Measurements from ENCODE around the gene SIGLEC12. TPM values are rescaled to one million over a fixed set of nuclear protein-coding genes. Genes with fewer than 3 reads are reported as not detected.

Gene SIGLEC12
- total and polyA plus RNA-seq, 9 of the 15 experiments (the other 6 are each of a cell fraction or from before 2014, with no cell fraction given) = 0.08 to 1.3 (median 0.54) TPM

DNA sequence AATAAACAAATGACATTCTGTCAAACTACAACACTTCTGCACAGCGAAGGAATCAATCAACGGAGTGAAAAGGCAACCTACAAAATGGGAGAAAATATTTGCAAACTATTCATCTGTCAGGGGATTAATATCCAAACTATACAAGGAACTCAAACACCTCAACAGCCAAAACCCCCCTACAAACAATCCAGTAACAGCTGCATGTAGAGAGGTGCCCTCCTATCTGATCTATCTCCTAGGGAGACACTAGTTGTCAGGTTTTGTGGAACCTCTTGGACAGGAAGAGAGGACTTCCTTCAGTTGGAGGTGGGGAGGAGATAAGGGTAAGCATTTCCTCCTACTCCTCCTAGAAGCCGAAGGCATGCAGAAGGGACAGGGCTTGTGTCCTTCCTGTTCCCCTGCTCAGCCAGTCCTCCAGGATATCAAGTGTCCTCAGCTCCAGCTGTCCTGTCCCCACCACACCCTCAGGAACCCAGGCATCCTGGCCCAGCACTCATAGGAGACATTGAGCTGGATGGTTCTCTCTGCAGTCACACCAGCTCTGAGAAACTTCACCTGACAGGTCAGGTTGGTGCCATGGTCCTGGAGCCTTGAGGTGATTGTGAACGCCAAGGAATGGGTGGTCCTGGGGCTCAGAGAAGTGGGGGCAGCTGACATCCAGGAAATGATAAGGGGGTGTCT is 33.6 kb downstream of the SIGLEC12 start:
- peaks cover 73% of the 10 kb centered on the region for H3K79me2 ChIP-seq (ENCODE audit: control insufficient read depth, insufficient read depth, low read length)
- H2AFZ ChIP-seq (ENCODE audit: low read depth, low read length) = no peak overlapping the region; the same call in 1 of the 2 replicates
- peak overlapping the region; percentile 92 for H3K4me2 ChIP-seq (ENCODE audit: insufficient read depth, low read length)
- ChIA-PET CTCF (ENCODE audit: low intra/inter-chr PET ratio) (no interaction called here), POLR2A (interaction anchor here (0.5 to 1.9 kb wide), 11 partner anchors 12 to 349 kb away, joined by 3 to 9 read pairs (median 3); no protein-coding TSS in a partner anchor)
- ATAC-seq = peak; percentile 86
- H3K9ac ChIP-seq (ENCODE audit: insufficient read depth in 1 of 2, low read depth in 2 of 2, low read length in 2 of 2) = peak overlapping the region; percentile 78 to 93
- H3K9me3 ChIP-seq (replicated peaks; ENCODE audit: control insufficient read depth, insufficient read depth, low read depth, low read length) = no peaks in the 10 kb centered on the region
- peak; percentile 67 to 94 (median 79) for DNase-seq (ENCODE audit: extremely low read depth in 1 of 4, low spot score in 3 of 4)
- no peaks in the 10 kb centered on the region for H4K20me1 ChIP-seq (replicated peaks; ENCODE audit: control insufficient read depth, insufficient read depth, low read length)
- no TSS peak for BruUV-seq (replicated peaks)
- no peaks in the 10 kb centered on the region for H3K9me1 ChIP-seq (ENCODE audit: control insufficient read depth, insufficient read depth, low read length)
- peak; percentile 98 for FAIRE-seq
- in situ Hi-C loops (cut with MboI) = no loop called here
- H3K36me3 ChIP-seq (ENCODE audit: control insufficient read depth, insufficient read depth, low read length) = peaks cover 9% of the 10 kb centered on the region; the same call in 2 of the 3 replicates
- peak overlapping the region; percentile 84 for H3K27ac ChIP-seq (ENCODE audit: extremely low read depth, low read depth, low read length)
- H3K4me3 ChIP-seq = peak overlapping the region; percentile 59
- 0% methylated on average over 4 of the region's 4 CpGs for WGBS (ENCODE audit: insufficient coverage, low coverage, missing lambda C conversion rate)
- intact Hi-C loops (cut with micrococcal nuclease) = loop anchor here (2.0 kb wide), 1 partner anchor 79 kb away; no protein-coding TSS in a partner anchor
- peaks cover 14 to 24% of the 10 kb centered on the region in 2 experiments for H3K4me1 ChIP-seq (replicated peaks in 1 of 2; ENCODE audit: control insufficient read depth in 2 of 2, insufficient read depth in 2 of 2, low read length in 2 of 2)
- no peaks in the 10 kb centered on the region for H3K27me3 ChIP-seq (ENCODE audit: control insufficient read depth in 2 of 2, insufficient read depth in 2 of 2, low read length in 2 of 2)
- TF ChIP-seq, protein P1, sequence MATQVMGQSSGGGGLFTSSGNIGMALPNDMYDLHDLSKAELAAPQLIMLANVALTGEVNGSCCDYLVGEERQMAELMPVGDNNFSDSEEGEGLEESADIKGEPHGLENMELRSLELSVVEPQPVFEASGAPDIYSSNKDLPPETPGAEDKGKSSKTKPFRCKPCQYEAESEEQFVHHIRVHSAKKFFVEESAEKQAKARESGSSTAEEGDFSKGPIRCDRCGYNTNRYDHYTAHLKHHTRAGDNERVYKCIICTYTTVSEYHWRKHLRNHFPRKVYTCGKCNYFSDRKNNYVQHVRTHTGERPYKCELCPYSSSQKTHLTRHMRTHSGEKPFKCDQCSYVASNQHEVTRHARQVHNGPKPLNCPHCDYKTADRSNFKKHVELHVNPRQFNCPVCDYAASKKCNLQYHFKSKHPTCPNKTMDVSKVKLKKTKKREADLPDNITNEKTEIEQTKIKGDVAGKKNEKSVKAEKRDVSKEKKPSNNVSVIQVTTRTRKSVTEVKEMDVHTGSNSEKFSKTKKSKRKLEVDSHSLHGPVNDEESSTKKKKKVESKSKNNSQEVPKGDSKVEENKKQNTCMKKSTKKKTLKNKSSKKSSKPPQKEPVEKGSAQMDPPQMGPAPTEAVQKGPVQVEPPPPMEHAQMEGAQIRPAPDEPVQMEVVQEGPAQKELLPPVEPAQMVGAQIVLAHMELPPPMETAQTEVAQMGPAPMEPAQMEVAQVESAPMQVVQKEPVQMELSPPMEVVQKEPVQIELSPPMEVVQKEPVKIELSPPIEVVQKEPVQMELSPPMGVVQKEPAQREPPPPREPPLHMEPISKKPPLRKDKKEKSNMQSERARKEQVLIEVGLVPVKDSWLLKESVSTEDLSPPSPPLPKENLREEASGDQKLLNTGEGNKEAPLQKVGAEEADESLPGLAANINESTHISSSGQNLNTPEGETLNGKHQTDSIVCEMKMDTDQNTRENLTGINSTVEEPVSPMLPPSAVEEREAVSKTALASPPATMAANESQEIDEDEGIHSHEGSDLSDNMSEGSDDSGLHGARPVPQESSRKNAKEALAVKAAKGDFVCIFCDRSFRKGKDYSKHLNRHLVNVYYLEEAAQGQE (IDR thresholded peaks at IDR 0.05; ENCODE audit: borderline replicate concordance) = no peak; the same call in none of the 2 replicates
- TF ChIP-seq, protein P1 (CRISPR knock-in tag; IDR thresholded peaks at IDR 0.05; ENCODE audit: low read depth) = peak; percentile 66
- TF ChIP-seq TCF3 (CRISPR knock-in tag; IDR thresholded peaks at IDR 0.05) = peak; percentile 68
- peak; percentile 92 for TF ChIP-seq POLR2B (IDR thresholded peaks at IDR 0.05; ENCODE audit: low read depth, partially characterized antibody)
- TF ChIP-seq, protein P2, sequence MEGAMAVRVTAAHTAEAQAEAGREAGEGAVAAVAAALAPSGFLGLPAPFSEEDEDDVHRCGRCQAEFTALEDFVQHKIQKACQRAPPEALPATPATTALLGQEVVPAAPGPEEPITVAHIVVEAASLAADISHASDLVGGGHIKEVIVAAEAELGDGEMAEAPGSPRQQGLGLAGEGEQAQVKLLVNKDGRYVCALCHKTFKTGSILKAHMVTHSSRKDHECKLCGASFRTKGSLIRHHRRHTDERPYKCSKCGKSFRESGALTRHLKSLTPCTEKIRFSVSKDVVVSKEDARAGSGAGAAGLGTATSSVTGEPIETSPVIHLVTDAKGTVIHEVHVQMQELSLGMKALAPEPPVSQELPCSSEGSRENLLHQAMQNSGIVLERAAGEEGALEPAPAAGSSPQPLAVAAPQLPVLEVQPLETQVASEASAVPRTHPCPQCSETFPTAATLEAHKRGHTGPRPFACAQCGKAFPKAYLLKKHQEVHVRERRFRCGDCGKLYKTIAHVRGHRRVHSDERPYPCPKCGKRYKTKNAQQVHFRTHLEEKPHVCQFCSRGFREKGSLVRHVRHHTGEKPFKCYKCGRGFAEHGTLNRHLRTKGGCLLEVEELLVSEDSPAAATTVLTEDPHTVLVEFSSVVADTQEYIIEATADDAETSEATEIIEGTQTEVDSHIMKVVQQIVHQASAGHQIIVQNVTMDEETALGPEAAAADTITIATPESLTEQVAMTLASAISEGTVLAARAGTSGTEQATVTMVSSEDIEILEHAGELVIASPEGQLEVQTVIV (CRISPR knock-in tag; IDR thresholded peaks at IDR 0.05; ENCODE audit: borderline replicate concordance) = no peak
- peak; percentile 71 for TF ChIP-seq EP400 (IDR thresholded peaks at IDR 0.05)
- no peak for TF ChIP-seq DMBX1 (CRISPR knock-in tag; IDR thresholded peaks at IDR 0.05; ENCODE audit: borderline replicate concordance)
- TF ChIP-seq ZC3H11A (IDR thresholded peaks at IDR 0.05; ENCODE audit: low read depth, low read length) = 0 out of 2 replicates have a peak, but pooled peaks have one; percentile 44
- no peak for TF ChIP-seq KDM2B (CRISPR knock-in tag; IDR thresholded peaks at IDR 0.05)
- peak; percentile 96 for TF ChIP-seq ZEB2 (IDR thresholded peaks at IDR 0.05)
- peak; percentile 58; the same call in 1 of the 2 replicates for TF ChIP-seq JUND (IDR thresholded peaks at IDR 0.05; ENCODE audit: borderline replicate concordance, low read depth, low read length)
- TF ChIP-seq JUND (tag; IDR thresholded peaks at IDR 0.05; ENCODE audit: borderline replicate concordance, low read depth, low read length) = peak; percentile 52; the same call in 1 of the 3 replicates

All from K562 (cell line).